HCT116 (cell line): ENCODE results near the gene SLC27A1. TPM values are rescaled to one million over a fixed set of nuclear protein-coding genes. Genes with fewer than 3 reads are reported as not detected.
"Not testable (repeated sequence)": the region's sequence is repeated elsewhere in the genome, so short reads cannot be mapped to it uniquely, and the experiment has no call there.

Experiments used
- ATAC-seq: fragments of 200-7000 bp; cut with Tn5 transposase; 2 replicates; pipeline ENCODE4 v1.9.1; 2020; ENCODE audit warnings: mild to moderate bottlenecking, moderate library complexity
- BruUV-seq: library from RNA; stranded (reverse); fragments of 400-500 nt; replicated peaks from 2 replicates; lab custom pipeline; 2021; lab: Mats Ljungman, UMichigan
- CTCF ChIA-PET: fragments of 300-600 bp; sonication (Branson Sonifier 250); formaldehyde crosslinking; loops from one replicate; lab custom pipeline; 2021; ENCODE audit warnings: antibody characterized with exemption; lab: Charles Lee
- POLR2A ChIA-PET: fragments of 300-600, 350-600 bp; sonication (Branson Sonifier 250); formaldehyde crosslinking; loops from one replicate; lab custom pipeline; 2021; ENCODE audit warnings: antibody characterized with exemption; lab: Charles Lee
- RAD21 ChIA-PET, 2 experiments: fragments of 300-600 bp; sonication (Branson Sonifier 250); formaldehyde crosslinking; loops; one replicate each; lab custom pipeline; 2023; ENCODE audit warnings: low total read pairs in 2 of 2; ENCODE audit not compliant: uncharacterized antibody in 2 of 2, unreplicated experiment in 2 of 2, low non-redundant PET in 1 of 2; lab: Charles Lee
- DNase-seq: peaks from one replicate; pipeline ENCODE4 v3.0.0-alpha.2; 2010; ENCODE audit warnings: low read depth, low spot score
- H2AFZ ChIP-seq: fragments of 200-600 bp; shearing (Covaris generic), sonication (generic); 2 replicates; pipeline ENCODE4 v1.6.1; 2017; ENCODE audit warnings: low read depth, mixed run types, mixed read lengths, antibody characterized with exemption, low read length; ENCODE audit not compliant: poor library complexity, severe bottlenecking
- H3K27ac ChIP-seq: 2 replicates; pipeline ENCODE4 v1.5.1; 2012; ENCODE audit warnings: low read depth, low read length
- H3K27me3 ChIP-seq: fragments of 200-600 bp; sonication (generic); 2 replicates; pipeline ENCODE4 v1.6.1; 2016; ENCODE audit warnings: mixed run types, low read length, mixed read lengths; ENCODE audit not compliant: insufficient read depth
- H3K36me3 ChIP-seq, 2 experiments: fragments of 200-500 bp in 1 of 2; fragments of 200-600 bp in 1 of 2; sonication (Bioruptor generic) in 1 of 2; sonication (generic) in 1 of 2; 2 replicates each; pipeline versions ENCODE4 v1.5.1 to v1.6.1; 2014 to 2016; ENCODE audit warnings: low read length in 2 of 2, inconsistent platforms in 1 of 2, mixed read lengths in 1 of 2, mixed run types in 1 of 2; ENCODE audit not compliant: insufficient read depth in 2 of 2, control insufficient read depth in 1 of 2
- H3K4me1 ChIP-seq, 2 experiments: fragments of 200-600 bp in 1 of 2; sonication (generic) in 1 of 2; 2 replicates each; pipeline versions ENCODE4 v1.5.1 to v1.6.1; 2012 to 2017; ENCODE audit warnings: low read length in 2 of 2, inconsistent platforms in 1 of 2, mild to moderate bottlenecking in 1 of 2, mixed read lengths in 1 of 2, mixed run types in 1 of 2, moderate library complexity in 1 of 2; ENCODE audit not compliant: insufficient read depth in 2 of 2, control insufficient read depth in 1 of 2
- H3K4me2 ChIP-seq: fragments of 200-600 bp; sonication (generic); 2 replicates; pipeline ENCODE4 v1.6.1; 2017; ENCODE audit warnings: mixed run types, low read length, mixed read lengths
- H3K4me3 ChIP-seq, 2 experiments: fragments of 200-600 bp in 1 of 2; sonication (generic) in 1 of 2; replicated peaks in 1 of 2; 2 replicates each; pipeline ENCODE4 v1.5.1; 2011 to 2016; ENCODE audit warnings: low read length in 2 of 2, control low read depth in 1 of 2, low read depth in 1 of 2, mild to moderate bottlenecking in 1 of 2, mixed read lengths in 1 of 2, mixed run types in 1 of 2
- H3K79me2 ChIP-seq: fragments of 200-600 bp; sonication (generic); 2 replicates; pipeline ENCODE4 v1.6.1; 2017; ENCODE audit warnings: mild to moderate bottlenecking, mixed run types, low read length, moderate library complexity, mixed read lengths; ENCODE audit not compliant: insufficient read depth
- H3K9ac ChIP-seq: fragments of 200-600 bp; sonication (generic); 2 replicates; pipeline ENCODE4 v1.6.1; 2016; ENCODE audit warnings: low read length, mixed read lengths
- H3K9me2 ChIP-seq: fragments of 200-600 bp; sonication (generic), shearing (Covaris generic); 2 replicates; pipeline ENCODE4 v1.6.1; 2017; ENCODE audit warnings: mixed run types, mild to moderate bottlenecking, moderate library complexity; ENCODE audit not compliant: insufficient read depth
- H3K9me3 ChIP-seq, 2 experiments: fragments of 200-500 bp in 1 of 2; fragments of 200-600 bp in 1 of 2; sonication (Bioruptor generic) in 1 of 2; sonication (generic) in 1 of 2; 2 replicates each; pipeline ENCODE4 v1.6.1; 2014 to 2017; ENCODE audit warnings: low read length in 2 of 2, mixed read lengths in 2 of 2, inconsistent platforms in 1 of 2, low read depth in 1 of 2, mild to moderate bottlenecking in 1 of 2, mixed run types in 1 of 2, moderate library complexity in 1 of 2; ENCODE audit not compliant: control insufficient read depth in 1 of 2, insufficient read depth in 1 of 2
- H4K20me1 ChIP-seq: fragments of 200-600 bp; sonication (generic), shearing (Covaris generic); 2 replicates; pipeline ENCODE4 v1.6.1; 2017; ENCODE audit warnings: mixed run types, mild to moderate bottlenecking, moderate library complexity; ENCODE audit not compliant: insufficient read depth
- JUND ChIP-seq: IDR thresholded peaks from 2 replicates; pipeline ENCODE4 v1.6.1; 2012
- intact Hi-C: fragments of 100-400 bp; cut with micrococcal nuclease; formaldehyde crosslinking; loops from 2 replicates; pipeline ENCODE4 v1.10.0; 2022
- total RNA-seq: library from RNA; stranded (reverse); gene quantifications from one replicate; pipeline ENCODE4 v1.2.1, GENCODE V29; 2021; ENCODE audit not compliant: unreplicated experiment

SLC27A1 gene
- total RNA-seq, 1 experiment from 2014 or later, result 22.5 TPM

DNA sequence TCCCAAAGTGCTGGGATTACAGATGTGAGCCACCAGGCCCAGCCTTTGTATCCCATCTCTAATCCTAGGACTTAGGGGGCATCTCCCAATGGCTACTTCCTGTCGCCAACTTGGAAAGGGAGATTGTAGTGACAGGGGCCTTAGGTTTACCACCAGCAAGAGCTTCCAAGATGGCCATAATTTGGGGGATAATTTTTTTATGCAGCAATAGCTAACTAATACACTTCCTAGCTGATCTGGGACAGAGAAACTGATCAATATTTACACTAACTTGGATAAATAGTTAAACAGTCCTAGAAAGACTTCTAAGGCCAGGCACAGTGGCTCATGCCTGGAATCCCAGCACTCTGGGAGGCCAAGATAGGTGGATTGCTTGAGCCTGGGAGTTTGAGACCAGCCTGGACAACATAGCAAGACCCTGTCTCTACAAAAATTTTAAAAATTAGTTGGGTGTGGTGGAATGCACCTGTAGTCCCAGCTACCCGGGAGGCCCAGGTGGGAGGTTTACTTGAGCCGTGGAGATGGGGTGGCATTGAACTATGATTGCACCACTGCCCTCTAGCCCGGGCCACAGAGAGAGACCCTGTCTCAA lies 79.8 kb downstream of the SLC27A1 start:
- ChIA-PET CTCF (no interaction called here), RAD21 (no interaction called here), POLR2A (no interaction called here)
- Histone ChIP-seq H3K27ac (no peak overlapping the region), H2AFZ (no peak overlapping the region), H3K27me3 (no peaks in the 10 kb centered on the region), H3K79me2 (no peaks in the 10 kb centered on the region), H3K4me1 (peaks cover 9 to 21% of the 10 kb centered on the region in 2 experiments; a peak in 3 of 4 replicates), H3K4me2 (no peak overlapping the region), H3K9me2 (no peaks in the 10 kb centered on the region), H3K4me3 (no peak overlapping the region), H3K36me3 (no peaks in the 10 kb centered on the region), H3K9ac (no peak overlapping the region), H4K20me1 (no peaks in the 10 kb centered on the region), H3K9me3 (no peaks in the 10 kb centered on the region)
- ATAC-seq (no peak), DNase-seq (no peak)
- intact Hi-C loops, result no loop called here
- no TSS peak for BruUV-seq
- no peak for TF ChIP-seq JUND

DNA sequence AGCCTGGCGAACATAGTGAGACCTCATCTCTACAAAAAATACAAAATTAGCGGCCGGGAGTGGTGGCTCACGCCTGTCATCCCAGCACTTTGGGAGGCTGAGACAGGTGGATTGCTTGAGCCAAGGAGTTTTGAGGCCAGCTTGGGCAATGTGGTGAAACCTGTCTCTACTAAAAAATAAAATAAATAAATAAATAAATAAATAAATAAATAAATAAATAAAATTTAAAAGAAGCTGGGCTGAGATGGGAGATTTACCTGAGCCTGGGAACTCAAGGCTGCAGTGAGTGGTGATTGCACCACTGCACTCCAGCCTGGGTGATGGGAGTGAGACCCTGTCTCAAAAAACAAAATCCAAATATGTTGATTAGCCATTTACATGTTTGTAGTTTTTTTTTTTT lies 82.4 kb downstream of the SLC27A1 start:
- CTCF ChIA-PET, result interaction anchor here (0.5 to 1.2 kb wide), 4 partner anchors 27 to 214 kb away, joined by 3 read pairs; no protein-coding TSS in a partner anchor
- ATAC-seq, H3K9ac ChIP-seq, DNase-seq, H4K20me1 ChIP-seq, H3K9me3 ChIP-seq, H3K36me3 ChIP-seq, intact Hi-C loops, H3K4me3 ChIP-seq, H3K27me3 ChIP-seq, H3K27ac ChIP-seq, H3K9me2 ChIP-seq, BruUV-seq, POLR2A ChIA-PET, RAD21 ChIA-PET: not testable (repeated sequence)
- Histone ChIP-seq H3K79me2 (peaks cover 21% of the 10 kb centered on the region), H3K4me1 (peaks cover 9 to 22% of the 10 kb centered on the region in 2 experiments; a peak in 3 of 4 replicates), H2AFZ (peak overlapping the region; percentile 41), H3K4me2 (peak overlapping the region; percentile 17; the same call in 1 of the 2 replicates)
